Gastrocnemius medialis (tissue), 4 donors: Measurements from ENCODE around the gene KRT15. TPM values are rescaled to one million over a fixed set of nuclear protein-coding genes. Genes with fewer than 3 reads are reported as not detected.

Experiments
- ATAC-seq, 2 donors: fragments of 150-250 bp; one replicate each; pipeline ENCODE4 v1.9.1; 2016
- DNase-seq, 2 donors: peaks; one replicate each; pipeline ENCODE4 v3.0.0-alpha.2; 2019
- H3K27ac ChIP-seq, 4 donors: fragments of 200-600 bp; sonication (generic); 1 replicate in 1 of 4; 2 replicates in 3 of 4; pipeline ENCODE4 v1.5.1; 2016 to 2018; ENCODE audit warnings: mild to moderate bottlenecking in 2 of 4, moderate library complexity in 1 of 4
- H3K27me3 ChIP-seq, 3 donors: fragments of 200-600 bp; sonication (generic) in 2 of 3; 1 replicate in 1 of 3; 2 replicates in 2 of 3; pipeline versions ENCODE4 v1.5.1 to v1.6.0; 2016 to 2019; ENCODE audit warnings: mild to moderate bottlenecking in 1 of 3, moderate library complexity in 1 of 3
- H3K36me3 ChIP-seq, 2 donors: fragments of 200-600 bp; sonication (generic) in 1 of 2; one replicate each; pipeline ENCODE4 v1.5.1; 2017 to 2018
- H3K4me1 ChIP-seq, 2 donors: fragments of 200-600 bp; sonication (generic) in 1 of 2; one replicate each; pipeline ENCODE4 v1.5.1; 2016 to 2017; ENCODE audit warnings: mild to moderate bottlenecking in 2 of 2
- H3K4me3 ChIP-seq, 4 donors: fragments of 200-600 bp; sonication (generic) in 3 of 4; 1 replicate in 1 of 4; 2 replicates in 3 of 4; pipeline ENCODE4 v1.5.1; 2016 to 2019; ENCODE audit warnings: mild to moderate bottlenecking in 2 of 4
- H3K9me3 ChIP-seq, 3 donors: fragments of 200-600 bp; sonication (generic) in 2 of 3; 1 replicate in 1 of 3; 2 replicates in 2 of 3; pipeline ENCODE4 v1.5.1; 2016 to 2019
- POLR2A ChIP-seq, 2 donors: fragments of 450-650 bp; IDR thresholded peaks; one replicate each; pipeline ENCODE4 v1.6.1; 2017; ENCODE audit warnings: antibody characterized with exemption in 2 of 2, mild to moderate bottlenecking in 2 of 2, moderate library complexity in 2 of 2
- in situ Hi-C, 4 donors: fragments of 200-750 bp; cut with MboI; loops; one replicate each; pipeline versions ENCODE4 v1.15.0 to v1.8.0; 2017; ENCODE audit warnings: low sequenced_read_pairs in 4 of 4
- intact Hi-C: fragments of 100-400 bp; cut with DNase I; formaldehyde crosslinking; loops from one replicate; pipeline ENCODE4 v1.15.1; 2023; ENCODE audit warnings: low total_unique reads
- total RNA-seq, 4 donors: library from RNA; depleted of rRNA; stranded (reverse); fragments of >200 nt; gene quantifications; one replicate each; pipeline versions ENCODE4 v1.1.0 to v1.2.3, GENCODE V29; 2016
- TF ChIP-seq, protein P1 (sequence below), 5 experiments: fragments of 450-650 bp in 3 of 5; fragments of 200-600 bp in 2 of 5; sonication (generic) in 2 of 5; IDR thresholded peaks in 4 of 5; conservative IDR thresholded peaks in 1 of 5; 1 replicate in 4 of 5; 2 replicates in 1 of 5; pipeline ENCODE4 v1.5.1; 2016 to 2019; ENCODE audit warnings: antibody characterized with exemption in 5 of 5, mild to moderate bottlenecking in 3 of 5, moderate library complexity in 3 of 5

Gene KRT15
- total RNA-seq, 4 donors from 2014 or later: not detected

DNA sequence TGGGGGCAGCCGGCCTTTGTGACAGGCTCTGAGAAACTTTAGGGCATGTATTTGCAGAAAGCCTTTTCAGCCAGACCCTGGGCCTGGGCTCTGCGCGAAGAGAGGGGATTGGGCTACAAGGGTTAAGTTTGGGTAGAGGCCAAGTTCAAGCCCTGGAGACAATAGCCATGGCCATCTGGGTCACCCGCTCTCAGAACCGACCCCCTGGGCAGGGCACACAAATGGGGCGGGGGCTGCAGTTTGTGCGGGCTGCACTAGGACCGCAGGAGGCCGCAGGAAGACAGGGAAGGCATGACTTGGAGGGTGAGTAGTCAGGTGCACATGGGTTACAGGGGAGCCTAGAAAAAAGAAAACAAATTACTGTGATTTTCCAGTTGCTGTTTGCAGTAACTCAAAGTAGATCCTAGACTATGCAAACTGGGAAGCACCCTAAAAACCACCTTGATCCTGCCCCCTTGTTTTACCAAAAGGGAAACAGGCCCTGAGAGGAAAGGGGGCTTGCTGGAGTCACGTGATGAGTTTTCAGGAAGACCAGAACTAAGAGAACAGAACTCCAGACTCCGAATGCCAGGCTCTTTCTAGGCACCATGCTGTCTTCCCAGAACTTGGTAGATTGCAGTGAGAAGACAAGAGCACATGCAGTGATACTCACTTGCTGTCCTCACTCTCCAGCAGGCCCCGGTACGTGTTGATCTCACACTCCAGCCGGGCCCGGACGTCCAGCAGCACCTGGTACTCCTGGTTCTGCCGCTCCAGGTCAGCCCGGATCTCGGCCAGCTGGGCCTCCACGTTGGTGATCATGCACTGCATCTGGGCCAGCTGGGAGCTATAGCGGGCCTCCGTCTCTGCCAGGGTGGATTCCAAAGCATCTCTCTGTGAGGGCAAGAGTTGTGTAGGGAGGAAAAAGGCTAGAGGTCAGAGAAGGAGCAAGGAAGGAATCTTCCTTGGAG lies 41.5 kb downstream of the KRT15 start:
- peaks cover 0 to 4% of the 10 kb centered on the region in 2 donors for H3K4me1 ChIP-seq
- no peak overlapping the region for H3K27ac ChIP-seq
- no peak for ATAC-seq
- no peak for DNase-seq
- no peaks in the 10 kb centered on the region for H3K36me3 ChIP-seq
- no peaks in the 10 kb centered on the region for H3K27me3 ChIP-seq
- TF ChIP-seq, protein P1, sequence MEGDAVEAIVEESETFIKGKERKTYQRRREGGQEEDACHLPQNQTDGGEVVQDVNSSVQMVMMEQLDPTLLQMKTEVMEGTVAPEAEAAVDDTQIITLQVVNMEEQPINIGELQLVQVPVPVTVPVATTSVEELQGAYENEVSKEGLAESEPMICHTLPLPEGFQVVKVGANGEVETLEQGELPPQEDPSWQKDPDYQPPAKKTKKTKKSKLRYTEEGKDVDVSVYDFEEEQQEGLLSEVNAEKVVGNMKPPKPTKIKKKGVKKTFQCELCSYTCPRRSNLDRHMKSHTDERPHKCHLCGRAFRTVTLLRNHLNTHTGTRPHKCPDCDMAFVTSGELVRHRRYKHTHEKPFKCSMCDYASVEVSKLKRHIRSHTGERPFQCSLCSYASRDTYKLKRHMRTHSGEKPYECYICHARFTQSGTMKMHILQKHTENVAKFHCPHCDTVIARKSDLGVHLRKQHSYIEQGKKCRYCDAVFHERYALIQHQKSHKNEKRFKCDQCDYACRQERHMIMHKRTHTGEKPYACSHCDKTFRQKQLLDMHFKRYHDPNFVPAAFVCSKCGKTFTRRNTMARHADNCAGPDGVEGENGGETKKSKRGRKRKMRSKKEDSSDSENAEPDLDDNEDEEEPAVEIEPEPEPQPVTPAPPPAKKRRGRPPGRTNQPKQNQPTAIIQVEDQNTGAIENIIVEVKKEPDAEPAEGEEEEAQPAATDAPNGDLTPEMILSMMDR (IDR thresholded peaks at IDR 0.05 in 4 of 5, conservative IDR thresholded peaks at IDR 0.05 in 1 of 5): no peak
- no peak for TF ChIP-seq POLR2A (IDR thresholded peaks at IDR 0.05)
- H3K9me3 ChIP-seq: no peaks in the 10 kb centered on the region
- in situ Hi-C loops: loop anchor here in 1 of 4 donors (25.0 kb wide), 1 partner anchor 565 kb away; no protein-coding TSS in a partner anchor
- intact Hi-C loops: no loop called here
- H3K4me3 ChIP-seq: no peak overlapping the region

GRCh38 chr17:41475421-41475820 lies 43.3 kb downstream of the KRT15 start:
- peak overlapping the region in 2 of 4 donors; percentile 3 to 44 for H3K27ac ChIP-seq
- TF ChIP-seq, protein P1 (IDR thresholded peaks at IDR 0.05 in 4 of 5, conservative IDR thresholded peaks at IDR 0.05 in 1 of 5): no peak
- no peak for TF ChIP-seq POLR2A (IDR thresholded peaks at IDR 0.05)
- H3K4me3 ChIP-seq: no peak overlapping the region
- H3K36me3 ChIP-seq: no peaks in the 10 kb centered on the region
- DNase-seq: no peak
- no peaks in the 10 kb centered on the region for H3K27me3 ChIP-seq
- intact Hi-C loops (no loop called here), in situ Hi-C loops (loop anchor here in 1 of 4 donors (25.0 kb wide), 1 partner anchor 563 kb away; no protein-coding TSS in a partner anchor)
- ATAC-seq: no peak
- H3K4me1 ChIP-seq: peaks cover 0 to 4% of the 10 kb centered on the region in 2 donors
- H3K9me3 ChIP-seq: no peaks in the 10 kb centered on the region

DNA sequence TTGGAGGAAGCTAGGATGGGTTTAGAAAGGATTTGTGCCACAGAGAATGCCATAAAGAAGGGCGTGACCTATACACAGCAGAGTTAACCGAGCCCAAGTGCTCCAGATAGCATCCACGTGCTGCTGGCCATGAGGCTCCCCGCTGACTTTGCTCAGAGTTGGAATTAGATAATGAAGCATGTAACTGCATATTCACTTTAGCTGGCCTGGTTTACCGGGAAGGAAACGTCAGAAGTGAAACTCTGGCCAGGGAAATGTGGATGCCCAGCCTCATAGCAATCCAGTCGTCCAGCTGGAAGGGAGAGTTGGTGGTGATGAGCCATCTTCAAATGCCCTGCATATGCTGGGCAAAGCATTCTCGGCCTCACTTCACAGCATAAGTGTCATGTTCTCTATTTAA lies 43.8 kb downstream of the KRT15 start:
- intact Hi-C loops (no loop called here), in situ Hi-C loops (loop anchor here in 1 of 4 donors (25.0 kb wide), 1 partner anchor 563 kb away; no protein-coding TSS in a partner anchor)
- H3K9me3 ChIP-seq: no peaks in the 10 kb centered on the region
- peaks cover 0 to 4% of the 10 kb centered on the region in 2 donors for H3K4me1 ChIP-seq
- no peak for DNase-seq
- ATAC-seq: peak; percentile 62 to 82
- H3K27me3 ChIP-seq: no peaks in the 10 kb centered on the region
- H3K36me3 ChIP-seq: no peaks in the 10 kb centered on the region
- H3K27ac ChIP-seq: peak overlapping the region in 2 of 4 donors; percentile 3 to 44
- H3K4me3 ChIP-seq: no peak overlapping the region
- no peak for TF ChIP-seq POLR2A (IDR thresholded peaks at IDR 0.05)
- TF ChIP-seq, protein P1 (IDR thresholded peaks at IDR 0.05 in 4 of 5, conservative IDR thresholded peaks at IDR 0.05 in 1 of 5): no peak

- Histone ChIP-seq H3K4me3 (no peak overlapping the region), H3K27ac (no peak overlapping the region), H3K4me1 (no peaks in the 10 kb centered on the region), H3K9me3 (no peaks in the 10 kb centered on the region), H3K36me3 (no peaks in the 10 kb centered on the region), H3K27me3 (peaks cover 0 to 2% (median 0%) of the 10 kb centered on the region in 3 donors)
- ATAC-seq (no peak), DNase-seq (no peak)
- intact Hi-C loops (no loop called here), in situ Hi-C loops (no loop called here)
- TF ChIP-seq, protein P1 (IDR thresholded peaks at IDR 0.05 in 4 of 5, conservative IDR thresholded peaks at IDR 0.05 in 1 of 5): no peak
- no peak for TF ChIP-seq POLR2A (IDR thresholded peaks at IDR 0.05)
Measured at GRCh38 chr17:41468346-41468745, 50.3 kb downstream of the KRT15 start.
